EH (cell line): ENCODE results near the gene ZNF407.
A peak's percentile ranks its signal among the peaks of the same experiment; 100 is the strongest.

Experiments
- DNase-seq: peaks from one replicate; pipeline ENCODE4 v3.0.0-alpha.2; 2015; ENCODE audit warnings: low read depth

Gene ZNF407

GRCh38 chr18:75010689-75011088 is 413.0 kb downstream of the ZNF407 start:
- DNase-seq = no peak

GRCh38 chr18:75016025-75016717 is 418.5 kb downstream of the ZNF407 start:
- DNase-seq = no peak

- DNase-seq = no peak
Observed at GRCh38 chr18:75023473-75023872, 425.8 kb downstream of the ZNF407 start.

- no peak for DNase-seq
Observed at GRCh38 chr18:75024871-75025270, 427.2 kb downstream of the ZNF407 start.

- no peak for DNase-seq
Observed at GRCh38 chr18:75025573-75025972, 427.9 kb downstream of the ZNF407 start.

- no peak for DNase-seq
Observed at GRCh38 chr18:75029481-75029880, 431.8 kb downstream of the ZNF407 start.

- DNase-seq = no peak
Observed at GRCh38 chr18:75031717-75032317, 434.1 kb downstream of the ZNF407 start.

- DNase-seq = no peak
Observed at GRCh38 chr18:75033516-75033915, 435.8 kb downstream of the ZNF407 start.

GRCh38 chr18:75034937-75035336 is 437.3 kb downstream of the ZNF407 start:
- DNase-seq = no peak

DNA sequence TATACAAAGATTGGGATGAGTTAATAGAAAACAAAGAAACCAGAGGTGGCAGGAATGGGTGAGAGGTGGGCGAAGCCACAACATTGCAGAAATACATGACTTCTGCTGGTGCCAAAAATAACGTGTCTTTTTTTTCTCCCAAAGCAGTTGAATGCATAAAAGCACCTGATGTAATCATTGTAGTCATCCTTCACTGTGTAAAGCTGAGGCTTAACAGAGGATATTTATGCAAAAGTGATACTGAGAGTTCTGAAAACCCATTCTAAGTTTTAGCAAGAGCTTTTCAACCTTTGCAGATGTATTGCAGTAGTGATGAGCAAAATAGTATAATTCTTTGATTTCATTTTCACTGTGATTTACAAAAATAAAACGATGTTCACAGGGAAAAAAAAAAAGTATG is 438.3 kb downstream of the ZNF407 start:
- DNase-seq = no peak

DNA sequence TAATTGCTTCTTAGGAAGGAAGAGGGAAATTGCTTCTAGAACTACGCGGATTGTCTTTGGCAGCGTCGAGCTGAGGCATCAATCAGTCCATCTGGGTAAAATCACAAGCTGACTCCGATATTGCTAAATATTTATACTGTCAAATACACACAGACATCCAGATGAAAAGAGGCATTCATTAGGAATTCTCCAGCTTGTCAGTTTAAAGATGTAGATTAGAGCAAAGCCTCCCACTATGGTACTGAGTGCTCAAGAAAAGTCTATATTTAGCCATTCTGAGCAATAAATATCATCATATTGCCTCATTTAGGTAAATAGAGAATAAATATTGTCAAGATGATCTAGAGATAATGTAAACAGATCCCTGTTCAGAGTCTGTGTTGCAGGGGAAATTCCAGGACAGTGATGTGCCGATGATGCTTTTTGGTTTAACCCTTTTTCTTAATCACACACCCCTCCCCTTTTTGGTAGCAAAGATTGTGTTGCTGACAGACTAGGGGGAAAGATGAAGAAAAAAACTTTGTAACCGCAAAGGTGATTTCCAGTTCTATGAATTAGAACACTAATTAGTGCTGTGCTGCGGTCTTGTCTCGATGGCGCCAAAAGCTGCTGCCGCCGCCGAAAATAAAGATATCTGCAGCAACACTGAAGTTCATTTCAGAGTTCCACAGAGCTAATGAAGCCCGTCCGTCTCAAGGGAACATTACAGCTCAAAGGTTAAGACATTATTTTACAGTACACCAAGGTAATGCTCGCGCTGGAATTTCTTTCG is 439.4 kb downstream of the ZNF407 start:
- peak; percentile 60 for DNase-seq

DNA sequence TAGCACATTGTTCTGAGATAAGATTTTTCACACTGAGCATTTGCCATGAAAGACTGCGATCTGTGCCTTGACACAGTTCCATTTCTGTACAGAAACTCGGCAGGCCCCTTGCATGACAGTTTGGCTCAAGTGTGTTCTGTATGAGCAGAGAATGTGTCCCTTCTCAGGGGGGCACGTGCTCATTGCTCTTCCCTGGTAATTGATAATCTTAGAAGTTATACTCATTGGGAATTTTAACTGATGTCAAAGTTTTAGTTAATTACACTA is 440.0 kb downstream of the ZNF407 start:
- no peak for DNase-seq

- DNase-seq = peak; percentile 32
Observed at GRCh38 chr18:75041586-75041985, 443.9 kb downstream of the ZNF407 start.

DNA sequence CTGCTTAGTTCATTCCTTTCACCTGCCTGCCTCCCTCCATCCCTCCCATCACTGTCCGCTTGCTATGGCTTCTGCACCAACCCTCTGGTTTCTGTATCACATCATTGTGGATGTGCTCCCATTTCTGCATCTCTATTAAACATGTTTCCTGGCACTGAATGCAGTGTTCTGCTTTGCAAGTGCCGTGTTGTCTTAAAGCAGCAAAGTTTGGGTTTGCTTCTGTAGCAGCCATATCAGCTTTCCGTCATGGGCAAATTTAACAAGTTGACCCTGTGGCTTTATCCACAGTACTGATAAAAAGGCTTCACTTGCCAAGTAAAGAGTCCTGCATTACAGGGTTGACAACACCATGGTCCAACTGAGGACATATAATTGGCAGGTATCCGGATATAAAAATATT is 445.8 kb downstream of the ZNF407 start:
- no peak for DNase-seq

DNA sequence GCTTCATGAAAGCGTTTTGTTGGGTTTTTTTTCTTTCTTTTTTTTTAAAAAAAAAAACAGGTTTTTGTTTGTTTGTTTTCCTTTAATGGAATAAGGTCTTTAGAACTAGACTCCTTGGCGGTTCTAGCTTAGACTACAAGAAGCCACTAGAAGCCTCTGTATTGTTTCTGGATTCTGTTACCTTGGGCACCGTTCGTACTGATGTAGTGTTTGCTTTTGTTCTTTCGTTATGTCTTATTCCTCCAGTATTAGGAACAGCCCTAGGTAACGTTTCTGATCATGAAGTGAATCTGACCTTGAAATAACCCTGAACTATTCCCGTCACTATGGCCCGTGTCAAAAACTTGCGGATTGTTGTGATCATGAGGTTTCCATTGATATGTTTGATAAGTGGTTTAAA is 446.6 kb downstream of the ZNF407 start:
- no peak for DNase-seq

- no peak for DNase-seq
Observed at GRCh38 chr18:75044791-75045190, 447.1 kb downstream of the ZNF407 start.

DNA sequence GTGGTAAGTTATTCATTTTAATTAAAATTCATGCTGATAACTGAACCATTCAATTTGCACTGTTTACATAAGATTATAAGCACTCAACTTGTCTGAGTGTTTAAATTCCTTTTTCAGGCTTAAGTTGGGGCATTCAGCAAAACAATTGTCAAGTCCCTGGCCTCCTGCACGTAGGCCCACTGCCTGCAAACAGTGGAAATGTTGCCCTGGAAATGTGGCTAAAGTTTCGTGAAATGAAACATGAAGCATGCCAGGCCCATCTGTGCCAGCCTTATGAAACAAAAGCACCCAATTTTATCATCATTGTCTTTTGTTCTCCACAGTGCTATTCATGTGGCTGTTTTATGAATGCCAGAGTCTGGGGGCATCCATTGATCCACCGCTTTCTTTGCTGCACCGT is 447.6 kb downstream of the ZNF407 start:
- no peak for DNase-seq

- DNase-seq = no peak
Observed at GRCh38 chr18:75047240-75047961, 449.7 kb downstream of the ZNF407 start.

DNA sequence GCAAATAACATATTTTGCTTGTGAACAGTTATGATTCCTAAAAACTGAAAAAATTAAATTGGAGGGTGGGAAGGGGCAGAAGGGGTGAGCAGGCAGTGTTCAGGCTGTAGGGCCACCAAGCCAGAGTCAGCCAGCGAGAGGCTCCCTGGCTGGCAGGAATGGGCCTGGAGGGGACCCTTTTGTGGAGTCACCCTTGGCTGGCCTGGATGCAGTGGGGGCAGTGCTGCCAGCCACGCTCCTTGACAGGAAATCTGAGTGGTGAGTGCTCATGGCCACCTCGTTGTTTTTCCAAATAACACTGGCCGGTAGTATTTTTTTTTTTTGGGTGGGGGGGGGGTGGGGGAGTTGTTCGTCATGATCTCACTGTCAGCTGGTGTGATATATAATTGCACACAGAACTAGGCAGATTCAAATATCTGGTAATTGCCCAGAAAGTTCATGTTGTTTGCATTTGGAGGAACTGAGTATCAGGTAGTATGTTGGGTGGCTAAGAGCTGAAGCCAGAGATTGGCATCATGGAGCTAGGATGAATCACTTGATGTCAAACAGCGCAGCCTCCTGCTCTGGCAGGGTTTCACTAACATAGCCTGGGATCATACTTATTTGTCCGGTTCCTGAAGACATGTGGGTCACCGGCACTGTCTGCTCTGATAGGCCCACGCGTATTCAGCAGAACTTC is 451.2 kb downstream of the ZNF407 start:
- DNase-seq = no peak

DNA sequence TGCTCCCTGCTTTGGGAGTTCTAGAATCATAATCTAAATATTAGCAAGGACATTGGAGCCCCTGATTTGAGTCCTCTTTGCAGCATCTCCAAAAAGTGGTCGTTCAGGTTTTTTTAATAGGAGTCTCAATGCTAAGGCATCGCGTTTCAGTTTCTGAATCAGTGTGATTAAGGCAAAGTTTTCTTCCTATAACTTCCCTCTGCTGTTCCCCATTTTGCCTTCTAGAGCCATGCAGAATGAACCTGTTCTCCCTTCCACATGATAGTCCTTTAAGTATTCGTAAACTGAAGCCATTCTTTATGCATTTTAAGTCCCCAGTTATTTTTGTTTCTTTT is 451.8 kb downstream of the ZNF407 start:
- no peak for DNase-seq

GRCh38 chr18:75051757-75052156 is 454.1 kb downstream of the ZNF407 start:
- no peak for DNase-seq

GRCh38 chr18:75052475-75052874 is 454.8 kb downstream of the ZNF407 start:
- DNase-seq = no peak
